ENCODE data around the gene PDE4B. TPM values are rescaled to one million over a fixed set of nuclear protein-coding genes. Genes with fewer than 3 reads are reported as not detected.
"Not testable (repeated sequence)": the region's sequence is repeated elsewhere in the genome, so short reads cannot be mapped to it uniquely, and the experiment has no call there.

The PDE4B gene
- polyA plus RNA-seq, 6 donors from 2014 or later, result 126 to 400 (median 150) TPM

GRCh38 chr1:65866439-65866838 is 73.7 kb downstream of the PDE4B start:
- H3K27ac Mint-ChIP-seq, result no peak overlapping the region
- peaks cover 0 to 10% of the 10 kb centered on the region in 2 donors for H3K36me3 Mint-ChIP-seq
- H3K27me3 Mint-ChIP-seq, result peaks cover 0 to 4% (median 0%) of the 10 kb centered on the region in 3 donors
- H3K4me3 Mint-ChIP-seq, result no peak overlapping the region
- DNase-seq, result no peak
- no peak for ATAC-seq (ENCODE audit: low read depth in 2 of 2)
- peaks cover 5 to 18% (median 9%) of the 10 kb centered on the region in 7 donors for H3K9me3 Mint-ChIP-seq
- no peaks in the 10 kb centered on the region for H3K4me1 Mint-ChIP-seq

GRCh38 chr1:65872301-65872700 is 79.6 kb downstream of the PDE4B start:
- Mint-ChIP-seq H3K36me3 (no peaks in the 10 kb centered on the region), H3K4me1 (no peaks in the 10 kb centered on the region), H3K27me3 (peaks cover 0 to 8% (median 4%) of the 10 kb centered on the region in 3 donors), H3K9me3 (peaks cover 0 to 6% (median 4%) of the 10 kb centered on the region in 7 donors), H3K4me3 (no peak overlapping the region), H3K27ac (no peak overlapping the region)
- ATAC-seq (ENCODE audit: low read depth in 2 of 2) (no peak), DNase-seq (no peak)

- H3K36me3 Mint-ChIP-seq; H3K27me3 Mint-ChIP-seq; DNase-seq; ATAC-seq (ENCODE audit: low read depth in 2 of 2); H3K4me1 Mint-ChIP-seq: not testable (repeated sequence)
- Mint-ChIP-seq H3K4me3 (peak overlapping the region in 1 of 8 donors; percentile 50), H3K27ac (peak overlapping the region in 1 of 6 donors; percentile 16), H3K9me3 (peaks cover 0 to 13% (median 9%) of the 10 kb centered on the region in 7 donors)
These were observed 85.6 kb downstream of the PDE4B start for GRCh38 chr1:65878342-65878741.

GRCh38 chr1:65880611-65881010 is 87.9 kb downstream of the PDE4B start:
- H3K4me3 Mint-ChIP-seq, result no peak overlapping the region
- no peaks in the 10 kb centered on the region for H3K36me3 Mint-ChIP-seq
- no peak overlapping the region for H3K27ac Mint-ChIP-seq
- DNase-seq (no peak), ATAC-seq (ENCODE audit: low read depth in 2 of 2) (no peak)
- H3K9me3 Mint-ChIP-seq, result peaks cover 0 to 11% (median 9%) of the 10 kb centered on the region in 7 donors
- no peaks in the 10 kb centered on the region for H3K27me3 Mint-ChIP-seq
- H3K4me1 Mint-ChIP-seq, result no peaks in the 10 kb centered on the region

GRCh38 chr1:65881067-65881594 is 88.4 kb downstream of the PDE4B start:
- no peak for ATAC-seq (ENCODE audit: low read depth in 2 of 2)
- Mint-ChIP-seq H3K27ac (peak overlapping the region in 1 of 6 donors; percentile 91), H3K4me3 (no peak overlapping the region), H3K4me1 (no peaks in the 10 kb centered on the region), H3K27me3 (no peaks in the 10 kb centered on the region), H3K36me3 (no peaks in the 10 kb centered on the region), H3K9me3 (peaks cover 0 to 11% (median 9%) of the 10 kb centered on the region in 7 donors)
- DNase-seq, result no peak

GRCh38 chr1:65882076-65882475 is 89.4 kb downstream of the PDE4B start:
- H3K27me3 Mint-ChIP-seq, result no peaks in the 10 kb centered on the region
- ATAC-seq (ENCODE audit: low read depth in 2 of 2), result no peak

GRCh38 chr1:65889441-65889840 is 96.7 kb downstream of the PDE4B start:
- H3K27ac Mint-ChIP-seq, result no peak overlapping the region
- peaks cover 0 to 5% (median 0%) of the 10 kb centered on the region in 3 donors for H3K27me3 Mint-ChIP-seq
- no peaks in the 10 kb centered on the region for H3K36me3 Mint-ChIP-seq
- no peak overlapping the region for H3K4me3 Mint-ChIP-seq
- H3K9me3 Mint-ChIP-seq, result peaks cover 0 to 16% (median 7%) of the 10 kb centered on the region in 7 donors
- DNase-seq, result no peak
- ATAC-seq (ENCODE audit: low read depth in 2 of 2), result no peak
- H3K4me1 Mint-ChIP-seq, result no peaks in the 10 kb centered on the region

More at GRCh38 chr1:65882076-65882475, 89.4 kb downstream of the PDE4B start:
- no peak overlapping the region for H3K27ac Mint-ChIP-seq
- no peak overlapping the region for H3K4me3 Mint-ChIP-seq
- H3K4me1 Mint-ChIP-seq, result no peaks in the 10 kb centered on the region
- peaks cover 4 to 9% (median 7%) of the 10 kb centered on the region in 7 donors for H3K9me3 Mint-ChIP-seq
- no peaks in the 10 kb centered on the region for H3K36me3 Mint-ChIP-seq
- DNase-seq, result no peak

- H3K4me1 Mint-ChIP-seq, result no peaks in the 10 kb centered on the region
- H3K27ac Mint-ChIP-seq, result no peak overlapping the region
- DNase-seq (no peak), ATAC-seq (ENCODE audit: low read depth in 2 of 2) (no peak)
- H3K36me3 Mint-ChIP-seq, result no peaks in the 10 kb centered on the region
- H3K4me3 Mint-ChIP-seq, result no peak overlapping the region
- H3K9me3 Mint-ChIP-seq, result peaks cover 0 to 16% (median 7%) of the 10 kb centered on the region in 7 donors
- H3K27me3 Mint-ChIP-seq, result peaks cover 0 to 5% (median 0%) of the 10 kb centered on the region in 3 donors
These were observed 97.6 kb downstream of the PDE4B start for GRCh38 chr1:65890201-65890843.

GRCh38 chr1:65894738-65895605 is 102.3 kb downstream of the PDE4B start:
- peaks cover 2 to 29% (median 7%) of the 10 kb centered on the region in 7 donors for H3K9me3 Mint-ChIP-seq
- peaks cover 0 to 9% (median 4%) of the 10 kb centered on the region in 3 donors for H3K27me3 Mint-ChIP-seq
- H3K4me1 Mint-ChIP-seq, result no peaks in the 10 kb centered on the region
- H3K36me3 Mint-ChIP-seq, result no peaks in the 10 kb centered on the region
- no peak for ATAC-seq (ENCODE audit: low read depth in 2 of 2)
- H3K4me3 Mint-ChIP-seq, result no peak overlapping the region
- DNase-seq, result no peak
- H3K27ac Mint-ChIP-seq, result no peak overlapping the region

GRCh38 chr1:65896721-65897120 is 104.0 kb downstream of the PDE4B start:
- no peak overlapping the region for H3K4me3 Mint-ChIP-seq
- ATAC-seq (ENCODE audit: low read depth in 2 of 2) (no peak), DNase-seq (no peak)
- H3K27me3 Mint-ChIP-seq, result peaks cover 0 to 5% (median 4%) of the 10 kb centered on the region in 3 donors
- peaks cover 2 to 29% (median 7%) of the 10 kb centered on the region in 7 donors for H3K9me3 Mint-ChIP-seq
- H3K36me3 Mint-ChIP-seq, result no peaks in the 10 kb centered on the region
- no peak overlapping the region for H3K27ac Mint-ChIP-seq
- H3K4me1 Mint-ChIP-seq, result no peaks in the 10 kb centered on the region

GRCh38 chr1:65897485-65897884 is 104.8 kb downstream of the PDE4B start:
- peaks cover 2 to 29% (median 7%) of the 10 kb centered on the region in 7 donors for H3K9me3 Mint-ChIP-seq
- no peaks in the 10 kb centered on the region for H3K36me3 Mint-ChIP-seq
- H3K4me3 Mint-ChIP-seq, result no peak overlapping the region
- peaks cover 0 to 5% (median 4%) of the 10 kb centered on the region in 3 donors for H3K27me3 Mint-ChIP-seq
- ATAC-seq (ENCODE audit: low read depth in 2 of 2), result no peak
- no peak for DNase-seq
- H3K27ac Mint-ChIP-seq, result no peak overlapping the region
- H3K4me1 Mint-ChIP-seq, result no peaks in the 10 kb centered on the region

GRCh38 chr1:65904681-65905083 is 112.0 kb downstream of the PDE4B start:
- Mint-ChIP-seq H3K4me1 (no peaks in the 10 kb centered on the region), H3K27me3 (peaks cover 0 to 18% (median 0%) of the 10 kb centered on the region in 3 donors), H3K27ac (no peak overlapping the region), H3K4me3 (no peak overlapping the region), H3K9me3 (peaks cover 0 to 3% (median 0%) of the 10 kb centered on the region in 7 donors), H3K36me3 (no peaks in the 10 kb centered on the region)
- ATAC-seq (ENCODE audit: low read depth in 2 of 2), result no peak
- no peak for DNase-seq

- no peaks in the 10 kb centered on the region for H3K36me3 Mint-ChIP-seq
- peaks cover 0 to 18% (median 0%) of the 10 kb centered on the region in 3 donors for H3K27me3 Mint-ChIP-seq
- no peaks in the 10 kb centered on the region for H3K9me3 Mint-ChIP-seq
- no peak overlapping the region for H3K4me3 Mint-ChIP-seq
- no peak overlapping the region for H3K27ac Mint-ChIP-seq
- H3K4me1 Mint-ChIP-seq, result no peaks in the 10 kb centered on the region
- DNase-seq, result no peak
- ATAC-seq (ENCODE audit: low read depth in 2 of 2), result no peak
These were observed 117.7 kb downstream of the PDE4B start for GRCh38 chr1:65910432-65910831.

All from naive B cell (primary cell).